Middle frontal gyrus (tissue), 1 donor: Measurements from ENCODE around the gene DEPP1.

Experiments
- DNase-seq: peaks from one replicate; pipeline ENCODE4 v3.0.0-alpha.2; 2015; ENCODE audit warnings: low spot score; ENCODE audit errors: extremely low spot score

The DEPP1 gene

GRCh38 chr10:44968091-44968490, 10.5 kb downstream of the DEPP1 start:
- DNase-seq, result no peak

GRCh38 chr10:44967616-44968015, 11.0 kb downstream of the DEPP1 start:
- no peak for DNase-seq

GRCh38 chr10:44966816-44967509, 11.6 kb downstream of the DEPP1 start:
- no peak for DNase-seq

GRCh38 chr10:44966129-44966815, 12.3 kb downstream of the DEPP1 start:
- no peak for DNase-seq

GRCh38 chr10:44965651-44966097, 12.9 kb downstream of the DEPP1 start:
- DNase-seq, result no peak

- DNase-seq, result no peak
Measured at GRCh38 chr10:44965104-44965503, 13.5 kb downstream of the DEPP1 start.

GRCh38 chr10:44963772-44964633, 14.6 kb downstream of the DEPP1 start:
- DNase-seq, result peak; percentile 72

- no peak for DNase-seq
Measured at GRCh38 chr10:44962870-44963738, 15.5 kb downstream of the DEPP1 start.

GRCh38 chr10:44961931-44962750, 16.5 kb downstream of the DEPP1 start:
- DNase-seq, result no peak

- DNase-seq, result no peak
Measured at GRCh38 chr10:44961230-44961571, 17.4 kb downstream of the DEPP1 start.

- DNase-seq, result no peak
Measured at GRCh38 chr10:44960482-44961229, 18.0 kb downstream of the DEPP1 start.

GRCh38 chr10:44960088-44960460, 18.5 kb downstream of the DEPP1 start:
- DNase-seq, result no peak

GRCh38 chr10:44959247-44960087, 19.1 kb downstream of the DEPP1 start, which contains the start of gene RASSF4:
RASSF4 (plus strand) TSS chr10:44959802; CDS start chr10:44970203, 10,401 bp downstream.
- peak; percentile 70 for DNase-seq

- no peak for DNase-seq
Measured at GRCh38 chr10:44958898-44959246, 19.7 kb downstream of the DEPP1 start.

- DNase-seq, result no peak
Measured at GRCh38 chr10:44958196-44958897, 20.3 kb downstream of the DEPP1 start.

GRCh38 chr10:44956717-44957706, 21.6 kb downstream of the DEPP1 start:
- DNase-seq, result no peak

GRCh38 chr10:44956226-44956625, 22.4 kb downstream of the DEPP1 start:
- no peak for DNase-seq
